ENCODE data around the gene ATP10D.
"Not testable (repeated sequence)": the region's sequence is repeated elsewhere in the genome, so short reads cannot be mapped to it uniquely, and the experiment has no call there.

Gene ATP10D

DNA sequence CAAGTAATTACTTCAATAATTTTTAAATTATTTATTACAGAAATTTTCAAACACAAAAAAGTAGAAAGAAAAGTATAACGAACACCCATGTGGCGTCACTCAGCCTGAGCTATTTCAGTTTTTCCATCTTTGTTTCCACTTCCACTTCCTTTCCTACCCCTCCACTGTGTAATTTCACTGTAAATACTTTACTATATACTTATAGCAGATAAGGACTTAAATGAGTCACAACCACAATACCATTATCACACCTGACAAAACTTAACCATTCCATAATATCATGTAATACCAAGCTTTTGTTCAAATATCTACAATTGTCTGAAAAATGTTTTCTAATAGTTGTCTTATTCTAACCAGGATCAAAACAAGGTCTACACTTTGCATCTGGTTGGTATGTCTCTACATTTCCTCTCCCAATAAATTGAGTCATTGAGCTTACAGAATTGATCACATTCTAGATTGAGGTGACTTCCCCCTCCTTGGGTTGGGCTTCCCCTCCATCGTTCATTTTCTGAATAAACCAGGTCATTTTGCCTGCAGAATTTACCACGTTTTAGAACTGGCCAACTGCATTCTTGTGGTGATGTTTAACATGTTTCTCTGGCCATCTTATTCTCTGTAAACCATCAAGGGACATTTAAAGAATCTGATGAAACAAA lies 48.7 kb downstream of the ATP10D start:
- in situ Hi-C loops (cut with HindIII; ENCODE audit: low sequenced_read_pairs) = no loop called here

- in situ Hi-C loops (cut with HindIII; ENCODE audit: low sequenced_read_pairs) = no loop called here
These were observed 49.7 kb downstream of the ATP10D start for GRCh38 chr4:47534772-47535171.

DNA sequence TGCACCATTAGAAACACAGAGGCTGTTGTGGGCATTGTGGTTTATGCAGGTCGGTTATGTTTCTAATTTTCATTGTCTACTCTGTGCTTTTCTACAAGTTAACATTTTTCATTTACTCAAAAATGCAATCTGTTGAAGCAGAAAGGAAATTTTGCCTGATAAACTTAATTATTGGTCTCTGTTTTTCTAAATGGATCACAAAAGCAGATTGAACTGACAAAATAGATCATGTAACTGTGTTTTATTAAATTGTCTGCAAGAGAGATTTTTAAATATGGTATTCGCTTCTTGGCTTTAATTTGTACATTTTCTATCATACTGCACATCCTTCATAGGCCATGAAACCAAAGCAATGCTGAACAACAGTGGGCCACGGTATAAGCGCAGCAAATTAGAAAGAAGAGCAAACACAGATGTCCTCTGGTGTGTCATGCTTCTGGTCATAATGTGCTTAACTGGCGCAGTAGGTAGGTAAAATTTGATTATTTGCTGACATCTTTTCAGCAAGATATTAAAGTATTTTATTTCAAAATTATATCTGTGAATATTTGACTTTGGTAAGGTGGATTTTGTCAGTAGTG lies 50.6 kb downstream of the ATP10D start:
- in situ Hi-C loops (cut with HindIII; ENCODE audit: low sequenced_read_pairs) = no loop called here

GRCh38 chr4:47536966-47537365 lies 51.9 kb downstream of the ATP10D start:
- in situ Hi-C loops (cut with HindIII; ENCODE audit: low sequenced_read_pairs) = no loop called here

DNA sequence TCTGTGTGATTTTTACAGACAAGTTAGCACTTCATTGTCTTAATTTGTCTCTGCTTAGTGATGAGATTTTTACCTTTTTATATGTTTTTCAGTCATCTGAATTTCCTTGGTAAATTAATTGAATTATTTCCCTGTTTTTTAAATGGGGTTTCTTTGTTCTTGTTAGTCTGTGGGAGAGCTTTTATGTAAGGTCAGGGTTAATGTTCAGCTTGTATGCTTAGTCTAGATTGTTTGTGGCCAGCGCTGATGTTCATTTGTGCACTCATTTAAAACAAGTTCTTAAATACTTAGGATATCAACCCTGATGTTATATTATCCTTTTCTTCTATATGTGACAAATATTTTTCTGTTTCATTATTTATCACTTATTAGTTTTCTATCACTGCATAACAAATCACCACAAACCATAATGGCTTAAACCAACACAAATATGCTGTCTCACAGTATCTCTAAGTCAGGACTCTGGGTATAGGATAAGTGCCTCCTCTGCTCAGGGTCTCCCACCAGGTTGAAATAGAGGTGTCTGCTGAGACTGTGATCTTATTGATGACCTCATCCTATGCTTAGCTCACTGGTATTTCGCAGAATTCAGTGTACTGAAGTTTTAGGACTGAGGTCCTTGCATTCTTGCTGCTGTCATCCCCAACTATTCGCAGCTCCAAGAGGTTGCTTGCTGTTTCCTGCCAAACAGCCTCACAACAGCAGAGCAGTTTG lies 53.2 kb downstream of the ATP10D start:
- in situ Hi-C loops (cut with HindIII; ENCODE audit: low sequenced_read_pairs) = no loop called here

DNA sequence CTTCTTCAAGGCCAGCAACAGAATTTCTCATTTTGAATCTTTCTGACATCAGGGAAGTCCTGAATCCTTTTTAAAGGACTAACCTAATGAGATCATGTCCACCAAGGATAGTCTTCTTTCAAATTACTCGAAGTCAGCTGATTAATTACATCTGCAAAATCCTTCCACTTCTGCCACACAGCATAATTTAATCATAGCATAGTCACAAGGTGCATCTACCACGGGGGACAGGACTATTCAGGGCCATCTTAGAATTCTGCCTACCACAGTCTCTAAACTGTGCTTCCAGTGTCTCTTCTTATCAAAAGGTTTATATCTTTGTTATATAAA lies 53.7 kb downstream of the ATP10D start:
- in situ Hi-C loops (cut with HindIII; ENCODE audit: low sequenced_read_pairs) = no loop called here

- in situ Hi-C loops (cut with HindIII; ENCODE audit: low sequenced_read_pairs) = not testable (repeated sequence)
These were observed 57.6 kb downstream of the ATP10D start for GRCh38 chr4:47542640-47543039.

DNA sequence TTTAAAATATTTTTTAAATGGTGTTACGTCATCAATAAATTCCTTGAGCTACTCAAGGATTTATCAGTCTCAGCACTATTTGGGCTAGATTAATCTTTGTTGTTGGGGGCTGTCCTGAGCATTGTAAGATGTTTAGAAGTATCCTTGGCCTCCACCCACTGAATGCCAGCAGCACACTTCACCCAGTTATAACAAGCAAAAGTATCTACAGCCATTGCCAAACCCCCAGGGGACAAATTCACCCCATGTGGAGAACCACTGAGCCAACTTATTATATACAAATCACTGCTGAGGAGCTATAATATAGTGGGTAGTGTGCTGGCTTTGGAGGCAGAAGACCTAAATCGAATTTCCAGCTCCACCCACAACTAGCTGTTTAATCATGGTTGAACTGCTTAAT lies 58.3 kb downstream of the ATP10D start:
- in situ Hi-C loops (cut with HindIII; ENCODE audit: low sequenced_read_pairs) = no loop called here

- in situ Hi-C loops (cut with HindIII; ENCODE audit: low sequenced_read_pairs) = not testable (repeated sequence)
These were observed 65.3 kb downstream of the ATP10D start for GRCh38 chr4:47550357-47550756.

DNA sequence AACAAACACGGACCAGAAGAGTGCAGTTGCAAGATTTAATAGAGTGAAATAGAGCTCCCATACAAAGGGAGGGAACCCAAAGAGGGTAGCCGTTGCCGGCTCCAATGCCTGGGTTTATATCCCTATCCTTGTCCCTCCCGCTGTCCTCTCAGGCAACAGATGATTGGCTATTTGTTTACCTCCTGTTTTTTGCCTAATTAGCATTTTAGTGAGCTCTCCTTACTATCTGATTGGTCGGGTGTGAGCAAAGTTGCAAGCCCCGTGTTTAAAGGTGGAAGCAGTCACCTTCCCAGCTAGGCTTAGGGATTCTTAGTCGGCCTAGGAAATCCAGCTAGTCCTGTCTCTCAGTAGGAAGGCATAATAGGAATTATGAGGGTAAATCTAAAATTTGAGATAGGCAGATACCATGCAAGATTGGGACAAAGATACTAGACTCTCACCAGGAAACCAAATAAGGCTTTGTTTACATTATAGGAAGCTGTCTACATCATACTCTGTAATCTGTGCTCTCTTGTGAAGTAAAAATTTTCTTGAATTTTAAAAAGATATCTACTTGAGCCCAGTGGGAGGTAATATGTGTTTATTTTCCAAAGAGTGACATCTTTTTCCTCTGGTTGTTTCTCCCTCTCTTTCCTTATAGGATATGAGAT lies 65.9 kb downstream of the ATP10D start:
- in situ Hi-C loops (cut with HindIII; ENCODE audit: low sequenced_read_pairs) = no loop called here

- in situ Hi-C loops (cut with HindIII; ENCODE audit: low sequenced_read_pairs) = no loop called here
These were observed 66.6 kb downstream of the ATP10D start for GRCh38 chr4:47551682-47552081.

DNA sequence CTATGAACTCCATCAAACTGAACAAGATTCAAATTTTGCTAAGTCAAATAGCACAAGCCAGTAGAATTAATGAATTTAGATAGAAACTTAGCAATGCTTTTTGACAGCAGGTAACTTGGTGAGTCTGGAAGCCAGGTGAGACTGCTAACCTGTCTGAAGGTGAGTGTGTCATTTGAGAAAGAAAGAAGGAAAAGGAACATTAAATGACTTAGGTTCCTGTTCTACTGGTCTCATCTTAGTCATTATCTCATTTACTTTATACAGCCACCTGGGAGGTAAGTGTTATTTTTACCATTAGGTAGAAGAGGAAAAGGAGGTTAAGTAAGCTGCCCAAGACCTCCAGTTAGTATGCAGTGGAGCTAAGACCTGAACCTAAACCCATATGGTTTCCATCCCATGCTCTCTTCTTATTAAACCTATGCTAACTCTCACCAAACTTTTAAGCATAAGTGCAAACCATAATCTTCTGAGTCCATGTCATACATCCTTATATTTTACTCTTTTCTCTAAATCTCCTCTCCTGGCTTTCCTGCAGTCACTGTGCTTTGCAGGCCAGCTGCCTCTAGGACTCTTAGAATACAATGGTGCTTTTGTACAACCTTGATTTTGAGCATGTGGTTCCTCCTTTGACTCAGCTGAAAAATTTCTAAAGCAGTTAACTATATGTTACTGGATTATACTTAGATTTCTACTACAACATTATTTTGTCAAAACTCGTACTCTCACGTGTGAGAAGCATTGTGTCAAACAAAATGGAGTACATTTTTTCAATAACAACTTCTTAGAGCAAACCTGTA lies 68.5 kb downstream of the ATP10D start:
- in situ Hi-C loops (cut with HindIII; ENCODE audit: low sequenced_read_pairs) = no loop called here

GRCh38 chr4:47555920-47556319 lies 70.8 kb downstream of the ATP10D start:
- in situ Hi-C loops (cut with HindIII; ENCODE audit: low sequenced_read_pairs) = not testable (repeated sequence)

DNA sequence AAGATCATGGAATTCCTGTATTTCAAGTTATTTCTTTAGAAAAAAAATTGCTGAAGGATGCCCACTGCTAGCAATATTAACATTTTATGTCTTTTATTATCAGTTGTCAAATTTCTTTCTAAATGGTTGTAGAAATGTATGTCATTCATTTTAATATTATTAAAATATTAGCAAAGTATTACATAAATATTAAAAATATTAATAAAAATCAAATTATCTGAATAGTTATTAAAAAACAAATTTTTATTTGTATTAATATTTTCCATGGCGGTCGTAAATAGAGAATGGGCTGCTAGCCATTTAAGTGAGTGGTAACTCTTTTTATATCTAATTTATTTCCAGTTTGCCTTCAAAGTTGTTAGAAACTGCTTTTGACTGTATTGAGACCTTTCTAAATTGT lies 72.2 kb downstream of the ATP10D start:
- in situ Hi-C loops (cut with HindIII; ENCODE audit: low sequenced_read_pairs) = no loop called here

- in situ Hi-C loops (cut with HindIII; ENCODE audit: low sequenced_read_pairs) = no loop called here
These were observed 75.6 kb downstream of the ATP10D start for GRCh38 chr4:47560682-47561081.

- in situ Hi-C loops (cut with HindIII; ENCODE audit: low sequenced_read_pairs) = no loop called here
These were observed 76.3 kb downstream of the ATP10D start for GRCh38 chr4:47561331-47561730.

- in situ Hi-C loops (cut with HindIII; ENCODE audit: low sequenced_read_pairs) = no loop called here
These were observed 77.2 kb downstream of the ATP10D start for GRCh38 chr4:47562297-47562696.

DNA sequence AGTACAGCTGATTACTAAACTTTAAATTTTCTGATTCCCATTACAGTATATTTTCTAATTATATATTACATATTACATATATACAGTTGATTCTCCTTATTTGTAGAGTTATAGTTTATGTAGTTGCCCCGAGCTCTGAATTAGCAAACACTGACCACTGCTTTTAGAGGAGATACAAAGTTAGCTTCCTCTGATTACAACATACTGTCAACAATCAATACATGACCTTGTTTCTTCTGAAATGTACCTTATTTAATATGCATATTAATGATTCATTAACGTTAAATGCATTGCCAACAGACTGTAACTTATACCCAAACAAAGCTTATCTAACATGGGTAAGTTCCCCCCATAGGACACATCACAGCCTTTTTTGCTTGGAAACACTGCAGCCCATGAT lies 81.5 kb downstream of the ATP10D start:
- in situ Hi-C loops (cut with HindIII; ENCODE audit: low sequenced_read_pairs) = no loop called here

- in situ Hi-C loops (cut with HindIII; ENCODE audit: low sequenced_read_pairs) = no loop called here
These were observed 81.9 kb downstream of the ATP10D start for GRCh38 chr4:47566969-47567368.

DNA sequence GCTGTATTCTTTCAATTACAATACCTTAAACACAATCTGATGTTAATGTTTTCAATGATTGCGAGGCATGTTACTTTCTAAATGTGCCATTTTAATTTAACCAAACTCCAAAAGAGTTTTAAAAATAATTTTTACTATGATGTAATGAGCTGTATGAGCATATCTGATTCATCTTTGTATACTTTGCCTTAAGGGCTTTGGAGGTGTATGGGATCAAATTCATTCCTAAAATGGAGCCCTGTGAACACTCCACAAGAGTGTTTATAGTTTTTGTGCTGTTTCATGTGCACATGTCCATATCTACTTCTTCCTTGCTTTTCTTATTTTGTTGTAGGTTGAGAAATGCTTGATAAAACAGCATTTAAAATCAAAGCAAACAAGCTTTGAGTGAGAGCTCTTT lies 82.4 kb downstream of the ATP10D start:
- in situ Hi-C loops (cut with HindIII; ENCODE audit: low sequenced_read_pairs) = no loop called here

DNA sequence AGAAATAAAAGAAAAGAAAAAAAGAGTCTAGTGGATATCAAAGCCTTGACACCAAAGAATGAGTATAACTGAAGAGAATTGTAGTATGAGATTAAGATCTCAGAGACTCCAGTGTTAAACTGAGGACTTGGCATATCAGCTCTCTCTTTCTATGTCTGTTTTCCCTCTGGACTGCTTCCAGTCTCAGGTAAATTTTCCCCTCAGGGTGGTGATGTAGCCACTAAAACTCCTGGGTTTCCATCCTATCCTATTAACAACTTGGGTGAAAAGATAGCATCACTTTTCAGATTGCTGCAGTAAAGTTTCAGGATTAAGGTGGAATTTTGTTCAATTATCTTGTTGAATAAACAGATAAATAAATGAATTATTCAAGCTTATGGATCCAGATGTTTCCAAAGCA lies 85.7 kb downstream of the ATP10D start:
- in situ Hi-C loops (cut with HindIII; ENCODE audit: low sequenced_read_pairs) = no loop called here

Data from DLD1 (cell line).